VCaP (cell line): Measurements from ENCODE around the gene ZBTB46.

Experiments
- H3K27ac ChIP-seq: fragments of 450-650 bp; 2 replicates; pipeline ENCODE4 v1.5.1; 2017
- CTCF ChIP-seq: fragments of 450-650 bp; conservative IDR thresholded peaks from 2 replicates; pipeline ENCODE4 v1.5.1; 2017; ENCODE audit warnings: mild to moderate bottlenecking, moderate library complexity

ZBTB46 gene

DNA sequence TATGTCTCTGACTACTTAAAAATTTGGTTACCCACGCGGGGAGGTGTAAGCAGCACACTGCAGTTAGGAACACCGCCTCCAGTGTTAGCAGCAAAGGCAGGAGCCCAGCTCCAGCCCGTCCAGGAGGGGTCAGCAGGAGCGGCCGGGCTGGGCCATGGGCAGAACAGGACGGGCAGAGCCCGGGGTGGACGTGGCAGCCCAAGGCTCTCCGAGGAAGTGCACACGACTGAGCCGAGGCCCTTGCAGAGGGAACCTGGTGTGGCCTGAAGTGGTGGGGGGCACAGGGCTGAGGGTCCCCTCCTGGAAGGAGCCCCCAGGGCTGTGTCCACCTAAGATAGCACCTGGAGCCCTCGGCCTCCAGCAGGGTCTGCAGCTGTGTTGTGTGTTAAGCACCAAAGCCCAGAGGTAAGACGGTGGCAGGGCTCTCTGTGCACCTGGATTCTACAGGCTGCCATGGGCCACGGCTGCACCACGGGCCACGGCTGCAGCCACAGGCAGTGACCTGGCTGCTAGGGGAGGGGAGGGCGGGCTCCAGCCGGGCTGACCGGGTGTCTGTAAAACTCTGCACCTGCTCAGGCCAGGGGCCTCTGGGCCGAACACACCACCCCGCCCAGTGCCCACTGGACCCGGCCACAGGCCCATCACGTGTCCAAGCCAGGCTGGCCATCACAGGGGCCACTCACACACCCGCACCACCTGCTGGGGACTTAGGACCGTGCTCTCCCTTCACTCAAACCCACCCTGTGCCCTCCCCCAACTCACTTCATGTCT lies 84.9 kb downstream of the ZBTB46 start:
- H3K27ac ChIP-seq = no peak overlapping the region
- no peak for TF ChIP-seq CTCF

GRCh38 chr20:63745424-63745805 lies 85.6 kb downstream of the ZBTB46 start:
- TF ChIP-seq CTCF = no peak
- H3K27ac ChIP-seq = no peak overlapping the region

GRCh38 chr20:63744574-63745423 lies 86.3 kb downstream of the ZBTB46 start:
- no peak overlapping the region for H3K27ac ChIP-seq
- no peak for TF ChIP-seq CTCF

- H3K27ac ChIP-seq = no peak overlapping the region
- no peak for TF ChIP-seq CTCF
Measured at GRCh38 chr20:63744158-63744557, 86.9 kb downstream of the ZBTB46 start.

DNA sequence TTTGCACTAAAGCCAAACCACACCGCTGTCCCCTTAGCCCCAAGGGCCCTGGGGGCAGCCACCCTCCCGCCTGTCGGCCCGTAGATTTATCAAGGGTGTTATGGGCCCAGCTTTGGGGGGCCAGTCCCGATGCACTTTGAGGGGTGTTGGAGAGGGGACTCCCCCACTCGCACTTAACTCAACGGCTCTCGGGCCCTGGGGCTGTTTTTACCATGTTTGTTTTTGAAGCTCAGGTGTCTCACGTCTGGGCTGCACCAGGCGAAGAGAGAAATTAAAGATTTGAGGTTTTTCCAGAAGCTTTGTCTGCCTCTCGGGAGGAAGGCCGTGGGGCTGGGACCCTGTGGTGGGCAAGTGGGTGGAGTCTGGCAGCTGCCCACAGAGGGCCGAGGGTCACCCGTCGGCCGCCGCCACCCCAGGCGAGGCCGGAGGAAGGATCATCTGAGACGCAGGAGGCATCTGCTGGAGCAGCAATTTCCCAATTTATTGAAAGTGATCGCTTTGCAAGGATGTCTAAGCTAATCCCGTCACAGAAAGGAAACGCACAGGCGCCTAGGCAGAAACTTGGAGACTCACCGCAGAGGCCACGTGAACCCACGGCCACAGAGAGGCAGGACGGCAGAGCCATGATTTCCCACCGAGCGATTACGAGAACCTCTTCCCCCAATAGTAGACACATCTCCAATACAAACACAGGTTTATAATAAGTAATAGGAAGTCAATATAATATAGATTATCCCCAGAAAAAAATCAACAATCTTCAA lies 87.7 kb downstream of the ZBTB46 start:
- H3K27ac ChIP-seq = no peak overlapping the region
- no peak for TF ChIP-seq CTCF

DNA sequence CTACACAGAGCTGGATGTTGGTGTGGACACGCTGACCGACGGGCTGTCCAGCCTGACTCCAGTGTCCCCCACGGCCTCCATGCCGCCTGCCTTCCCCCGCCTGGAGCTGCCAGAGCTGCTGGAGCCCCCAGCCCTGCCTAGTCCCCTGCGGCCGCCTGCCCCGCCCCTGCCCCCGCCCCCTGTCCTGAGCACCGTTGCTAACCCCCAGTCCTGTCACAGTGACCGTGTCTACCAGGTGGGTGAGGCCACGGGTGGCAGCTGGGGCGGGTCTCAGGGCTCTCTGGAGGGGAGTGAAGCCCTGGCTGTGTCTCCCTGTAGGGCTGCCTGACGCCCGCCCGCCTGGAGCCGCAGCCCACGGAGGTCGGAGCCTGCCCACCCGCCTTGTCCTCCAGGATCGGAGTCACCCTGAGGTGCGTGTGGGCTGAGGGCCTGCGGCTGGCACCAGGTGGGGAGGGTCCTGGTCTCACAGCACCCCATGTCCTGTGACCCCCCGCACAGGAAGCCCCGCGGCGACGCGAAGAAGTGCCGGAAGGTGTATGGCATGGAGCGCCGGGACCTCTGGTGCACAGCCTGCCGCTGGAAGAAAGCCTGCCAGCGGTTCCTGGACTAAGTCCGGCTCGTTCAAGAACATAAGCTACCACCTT lies 88.6 kb downstream of the ZBTB46 start:
- peak overlapping the region; percentile 95; the same call in 1 of the 2 replicates for H3K27ac ChIP-seq
- TF ChIP-seq CTCF = no peak
